Measurements from ENCODE around the gene TTLL11.
A peak's percentile ranks its signal among the peaks of the same experiment; 100 is the strongest.

Gene TTLL11

DNA sequence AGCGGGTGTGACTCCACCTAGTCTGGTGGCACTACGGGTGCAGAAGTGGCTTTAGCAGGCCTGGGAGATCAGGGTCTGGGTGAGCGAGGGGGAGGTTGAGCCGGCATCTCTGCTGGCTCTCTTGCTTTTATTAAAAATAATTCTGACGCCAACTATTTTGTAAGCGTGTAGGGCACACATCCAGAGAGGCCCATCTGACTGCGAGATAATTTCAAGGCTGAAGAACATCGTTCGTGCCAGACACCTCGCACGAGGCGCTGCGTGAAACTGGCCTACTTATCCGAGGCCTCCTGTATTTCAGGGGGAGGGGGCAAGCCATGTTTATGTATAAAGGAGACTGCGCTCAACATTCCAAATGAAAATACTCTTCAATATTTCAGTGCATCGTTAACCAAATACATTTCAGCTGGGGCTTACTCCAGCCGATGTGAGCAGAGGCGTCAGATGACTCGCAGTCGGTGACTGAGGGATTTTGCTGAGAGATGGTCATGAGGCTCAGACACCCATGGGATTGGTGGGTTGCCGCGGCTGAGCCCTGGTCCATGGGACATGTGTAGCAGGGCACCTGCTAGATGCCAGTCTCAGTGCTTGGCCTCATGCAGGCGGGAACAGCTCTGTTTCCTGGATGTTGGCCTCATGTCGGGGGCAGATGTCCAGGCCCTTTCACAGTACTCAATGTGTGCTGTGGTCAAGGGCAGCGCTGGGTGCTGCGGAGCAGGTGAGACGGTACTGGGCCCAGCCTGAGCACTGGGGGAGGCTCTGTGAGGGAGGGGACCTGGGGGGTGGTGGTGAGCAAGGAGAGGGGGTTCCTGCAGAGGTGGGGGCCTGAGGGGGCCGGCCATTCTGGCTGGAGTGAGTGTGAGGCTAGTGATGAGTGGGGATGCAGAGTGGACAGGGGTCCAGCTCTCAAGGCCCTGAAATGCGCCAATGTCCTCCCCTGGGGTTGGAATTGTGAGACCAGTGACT is 240.2 kb downstream of the TTLL11 start:
- DNase-seq (ENCODE audit: low read depth): no peak

DNA sequence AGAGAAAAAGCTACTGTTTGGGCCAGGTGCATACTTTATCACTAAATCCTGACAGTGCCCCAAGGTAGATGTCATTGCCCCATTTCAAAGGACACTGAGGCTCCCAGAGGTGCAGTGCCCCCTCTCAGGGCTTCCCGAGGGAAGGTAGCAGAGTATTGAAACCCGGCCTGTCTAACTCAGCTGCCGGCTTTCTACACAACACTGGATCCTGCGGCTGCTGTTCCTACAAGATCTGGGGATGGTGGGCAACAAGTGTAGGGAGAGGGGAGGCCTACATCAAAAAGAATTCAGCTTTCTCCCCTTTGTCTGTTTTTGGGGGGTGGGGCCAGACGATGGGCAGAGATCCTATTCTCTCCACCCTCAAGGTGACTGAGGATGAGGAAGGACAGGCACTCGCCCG is 240.9 kb downstream of the TTLL11 start:
- DNase-seq (ENCODE audit: low read depth): no peak

DNA sequence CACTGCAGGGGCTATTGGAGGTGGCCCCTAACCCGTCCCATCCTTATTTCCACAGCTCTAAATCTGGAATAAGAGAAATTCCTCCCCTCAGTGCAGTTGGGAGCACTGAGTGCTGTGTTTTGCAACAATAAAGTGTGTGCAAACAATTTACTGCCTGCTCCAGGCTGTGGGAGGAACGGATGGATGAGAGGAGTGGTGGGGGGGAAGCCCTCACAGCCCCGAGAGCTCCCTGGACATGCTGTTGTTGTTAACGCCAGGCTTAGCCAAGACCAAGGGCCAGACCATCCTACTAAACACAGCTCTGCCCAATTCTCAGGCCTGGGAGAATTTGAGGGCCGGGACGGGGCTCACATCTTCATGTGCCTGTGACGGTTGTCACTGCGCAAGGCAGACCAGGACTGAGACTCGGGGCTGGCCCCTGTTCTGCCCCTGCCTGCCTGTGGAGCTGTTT is 241.4 kb downstream of the TTLL11 start:
- no peak for DNase-seq (ENCODE audit: low read depth)

DNA sequence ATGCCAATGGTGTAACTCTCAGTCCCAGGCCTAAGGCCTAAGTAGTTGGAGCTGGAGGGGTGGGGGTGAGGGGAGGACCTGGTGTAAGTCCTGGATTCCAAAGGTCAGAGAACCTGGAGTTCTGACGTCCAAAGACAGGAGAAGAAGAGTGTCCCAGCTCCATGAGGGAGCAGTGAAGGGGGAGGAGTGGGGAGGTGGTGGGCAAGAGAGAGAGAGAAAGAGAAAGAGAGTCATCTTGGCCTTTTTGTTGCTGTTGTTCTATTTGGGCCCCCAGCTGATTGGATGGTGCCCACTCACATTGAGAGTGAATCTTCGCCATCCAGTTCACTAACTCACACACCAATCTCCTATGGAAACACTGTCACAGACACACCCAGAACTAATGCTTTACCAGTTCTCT is 242.7 kb downstream of the TTLL11 start:
- DNase-seq (ENCODE audit: low read depth): no peak

DNA sequence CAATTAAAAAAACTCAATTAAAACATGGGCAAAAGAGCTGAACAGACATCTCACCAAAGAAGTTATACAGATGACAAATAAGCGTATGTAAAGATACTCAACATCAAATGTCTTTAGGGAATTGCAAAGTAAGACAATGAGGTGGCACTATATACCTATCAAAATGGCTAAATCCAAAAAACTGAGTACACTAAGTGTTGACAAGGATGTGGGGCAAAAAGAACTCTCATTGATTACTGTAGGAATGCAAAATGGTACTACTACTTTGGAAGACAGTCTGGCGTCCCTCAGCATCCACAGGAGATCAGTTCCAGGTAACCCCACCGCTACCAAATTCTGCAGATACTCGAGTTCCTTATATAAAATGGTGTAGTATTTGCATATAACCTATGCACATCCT is 243.6 kb downstream of the TTLL11 start:
- DNase-seq (ENCODE audit: low read depth): no peak

DNA sequence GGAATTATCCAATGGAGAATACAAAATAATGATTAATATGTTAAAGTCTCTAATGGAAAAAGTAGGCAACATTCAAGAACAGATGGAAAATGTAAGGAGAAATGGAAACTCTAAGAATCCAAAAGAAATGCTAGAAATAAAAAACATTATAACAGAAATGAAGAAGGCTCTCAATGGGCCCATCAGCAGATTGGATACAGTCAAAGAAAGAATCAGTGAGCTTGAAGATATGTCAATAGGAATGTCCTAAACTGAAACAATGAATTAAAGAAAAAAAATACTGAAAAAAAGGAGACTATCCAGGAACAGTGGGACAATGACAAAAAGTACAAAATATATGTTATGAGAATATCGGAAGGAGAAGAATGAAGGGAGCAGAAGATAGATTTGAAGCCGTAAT is 248.5 kb downstream of the TTLL11 start:
- DNase-seq (ENCODE audit: low read depth): no peak

DNA sequence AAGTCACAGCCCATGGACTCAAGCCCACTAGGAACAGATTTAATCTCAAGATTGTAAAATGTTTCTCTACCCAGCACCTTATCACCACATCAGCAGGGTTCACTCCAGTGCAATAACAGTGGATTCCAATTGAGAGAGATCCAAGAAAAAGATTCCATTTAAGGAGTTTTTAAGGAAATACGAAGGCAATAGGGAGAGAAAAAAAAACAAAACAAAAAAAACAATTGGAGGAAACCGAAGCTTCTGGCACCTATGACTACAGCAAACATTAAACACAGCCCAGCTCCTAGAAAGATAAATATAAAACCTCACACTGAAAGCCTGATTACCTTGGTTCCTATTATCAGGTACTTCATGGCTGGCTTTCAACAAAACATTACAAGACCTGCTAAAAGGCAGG is 249.0 kb downstream of the TTLL11 start:
- DNase-seq (ENCODE audit: low read depth): no peak

DNA sequence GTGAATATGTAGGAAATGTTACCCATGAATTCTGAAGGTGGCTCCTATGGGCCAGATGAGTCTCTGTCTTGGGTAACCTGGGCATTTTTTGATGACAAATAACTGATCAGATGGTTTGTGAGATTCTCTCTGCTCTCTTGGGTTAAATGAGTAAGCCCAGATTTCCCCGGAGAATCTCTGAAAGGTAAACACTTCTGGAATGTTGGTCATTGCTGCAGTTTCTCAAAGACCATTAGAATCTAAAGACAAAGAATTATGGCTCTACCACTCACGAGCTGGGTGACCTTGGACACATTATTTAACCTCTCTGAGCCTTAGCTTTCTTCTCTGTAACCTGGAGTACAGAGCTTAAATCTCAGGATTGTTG is 250.5 kb downstream of the TTLL11 start:
- peak; percentile 91 for DNase-seq (ENCODE audit: low read depth)

DNA sequence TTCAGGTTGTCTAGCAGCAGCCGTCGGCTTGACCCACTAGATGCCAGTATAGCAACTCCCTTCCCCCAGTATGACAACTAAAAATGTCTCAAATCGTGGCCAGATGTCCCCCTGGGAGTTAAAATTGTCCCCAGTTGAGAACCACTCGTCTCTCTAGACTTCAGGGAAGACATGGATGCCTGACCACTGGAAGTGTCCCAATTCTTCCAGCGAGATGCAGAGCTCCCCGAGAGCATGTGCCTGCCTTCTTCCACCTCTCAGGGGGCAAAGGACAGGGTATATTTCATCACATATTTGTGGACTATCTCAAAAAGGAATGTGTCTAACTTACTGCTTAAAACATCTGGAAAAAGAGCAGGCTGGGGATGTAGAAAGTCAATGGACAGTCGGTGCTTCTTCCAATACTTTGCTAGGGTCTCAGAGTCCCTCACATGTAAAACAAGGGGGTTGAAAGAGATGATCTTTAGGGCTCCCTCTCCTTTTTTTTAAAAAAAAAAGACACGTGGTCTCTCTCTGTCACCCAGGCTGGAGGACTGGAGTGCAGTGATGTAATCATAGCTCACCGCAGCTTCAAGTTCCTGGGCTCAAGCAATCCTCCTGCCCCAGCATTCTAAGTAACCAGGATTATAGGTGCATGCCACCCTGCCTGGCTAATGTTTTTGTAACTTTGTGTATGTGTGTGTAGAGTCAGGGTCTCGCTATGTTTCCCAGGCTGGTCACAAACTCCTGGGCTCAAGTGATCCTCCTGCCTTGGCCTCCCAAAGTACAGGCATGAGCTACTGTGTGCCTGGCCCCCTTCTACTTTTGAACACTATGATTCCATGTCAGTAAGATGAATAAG is 251.1 kb downstream of the TTLL11 start:
- DNase-seq (ENCODE audit: low read depth): peak; percentile 67

DNA sequence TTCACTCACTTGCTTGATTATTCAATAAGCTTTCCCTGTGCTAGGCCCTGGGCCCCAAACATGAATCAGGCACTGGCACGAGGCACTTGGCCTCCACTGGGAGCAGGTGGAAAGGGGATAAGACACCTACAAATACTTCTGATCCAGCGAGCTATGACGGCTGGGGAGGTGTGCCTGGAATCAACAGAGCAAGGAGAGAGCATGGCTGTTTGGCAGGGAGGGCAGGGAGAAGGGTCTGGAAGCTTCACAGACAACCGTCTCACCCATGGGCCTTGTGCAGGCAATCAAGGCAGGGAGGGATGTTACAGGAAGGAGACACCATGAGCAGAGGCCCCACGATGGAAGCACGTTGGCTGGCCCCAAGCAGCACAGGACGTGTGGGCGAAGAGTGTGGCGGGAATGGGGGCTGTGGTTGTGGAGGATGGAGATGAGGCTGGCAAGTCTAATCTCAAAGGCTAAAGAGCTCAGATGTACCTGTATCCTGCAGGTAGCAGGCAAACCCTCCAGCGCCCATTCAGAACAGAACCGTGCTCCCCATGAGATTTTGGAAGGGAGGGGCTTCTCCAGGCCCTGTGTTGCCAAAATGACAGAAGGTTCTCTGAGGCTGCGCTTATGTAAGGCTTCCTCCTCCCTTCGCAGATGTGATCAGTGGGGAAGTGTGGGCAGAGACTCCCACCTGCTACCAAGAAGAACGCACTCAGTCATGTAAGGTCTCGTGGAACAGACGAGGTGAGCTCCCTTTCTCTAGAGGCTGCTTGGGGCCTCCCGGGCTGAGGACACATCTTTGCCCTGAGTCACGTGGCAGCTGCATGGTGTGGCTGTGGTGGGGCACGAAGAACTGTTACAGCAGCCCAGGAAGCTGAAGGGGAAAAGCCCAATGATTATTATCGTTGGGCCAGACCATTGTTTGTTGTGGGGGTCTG is 252.0 kb downstream of the TTLL11 start:
- no peak for DNase-seq (ENCODE audit: low read depth)

DNA sequence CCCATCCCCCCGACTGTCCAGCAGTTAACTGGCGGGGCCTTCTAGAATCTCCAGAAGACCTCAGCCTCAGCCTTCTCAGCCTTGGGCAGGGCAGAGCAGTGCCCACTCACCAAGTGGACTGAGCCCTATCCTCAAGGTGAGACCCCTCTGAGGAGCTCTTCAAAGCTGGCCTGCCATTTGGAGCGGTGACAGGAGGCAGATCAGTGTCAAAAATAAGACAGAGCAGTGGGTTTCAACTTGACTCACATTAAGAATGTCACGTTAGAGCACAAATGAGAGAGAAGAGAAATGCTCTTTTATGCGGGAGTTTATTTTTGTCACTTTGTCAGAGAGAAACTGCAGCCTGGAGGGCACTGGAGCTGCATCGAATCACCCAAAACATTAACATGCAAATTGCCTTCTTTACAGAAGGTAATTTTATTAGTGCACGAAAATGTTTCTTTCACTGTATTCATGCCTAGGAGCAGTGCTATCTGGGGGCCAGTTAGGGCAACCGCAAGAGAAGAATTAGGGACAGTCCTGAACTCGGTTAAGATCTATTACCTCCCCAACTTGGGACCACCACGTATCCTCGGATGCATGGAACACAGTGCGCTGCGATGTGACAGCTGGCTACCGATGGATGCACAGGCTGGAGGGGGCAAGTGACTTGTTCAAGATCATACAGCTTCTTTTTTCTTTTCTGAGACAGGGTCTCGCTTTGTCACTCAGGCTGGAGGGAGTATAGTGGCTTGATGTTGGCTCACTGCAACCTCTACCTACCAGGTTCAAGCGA is 253.2 kb downstream of the TTLL11 start:
- no peak for DNase-seq (ENCODE audit: low read depth)

DNA sequence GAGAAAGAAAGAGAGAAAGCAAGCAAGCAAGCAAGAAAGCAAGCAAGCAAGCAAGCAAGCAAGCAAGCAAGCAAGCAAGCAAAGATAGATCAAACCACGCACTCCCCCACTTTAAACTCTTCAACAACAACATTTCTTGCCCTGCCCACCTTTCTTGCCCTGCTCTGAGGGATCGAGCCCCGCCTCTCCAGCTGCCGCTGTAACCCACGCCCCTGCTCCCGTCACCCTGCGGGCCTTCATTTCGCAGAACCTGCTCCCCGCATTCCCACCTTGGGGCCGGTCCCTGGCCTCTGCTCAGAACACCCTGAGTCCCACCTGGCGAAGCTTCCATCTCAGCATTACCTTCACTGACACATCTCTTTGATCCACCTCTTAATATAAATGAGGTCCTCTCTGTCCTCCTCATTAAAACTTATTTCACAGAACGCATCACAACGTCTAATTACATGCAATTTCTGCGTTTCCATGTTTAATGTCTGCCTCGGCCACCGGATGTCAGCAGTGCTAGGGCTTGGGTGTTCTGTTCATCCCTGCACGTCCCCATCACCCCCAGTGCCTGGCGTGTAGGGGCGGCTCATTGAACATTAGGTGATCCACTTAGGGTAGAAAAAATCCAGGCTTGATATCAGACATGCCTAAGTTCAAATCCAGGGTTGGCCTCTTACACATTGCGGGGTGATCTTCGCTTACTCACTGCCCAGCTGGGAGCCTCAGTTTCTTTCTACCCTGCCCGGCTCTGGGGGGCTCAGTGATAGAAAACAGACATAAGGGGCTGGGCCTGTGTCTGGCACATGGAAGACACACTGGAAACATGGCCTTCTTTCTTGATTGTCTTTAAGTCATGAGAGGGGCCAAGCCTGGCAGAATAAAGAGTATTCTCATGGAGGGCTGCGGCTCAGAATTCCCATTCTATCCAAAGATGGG is 254.1 kb downstream of the TTLL11 start:
- DNase-seq (ENCODE audit: low read depth): no peak

DNA sequence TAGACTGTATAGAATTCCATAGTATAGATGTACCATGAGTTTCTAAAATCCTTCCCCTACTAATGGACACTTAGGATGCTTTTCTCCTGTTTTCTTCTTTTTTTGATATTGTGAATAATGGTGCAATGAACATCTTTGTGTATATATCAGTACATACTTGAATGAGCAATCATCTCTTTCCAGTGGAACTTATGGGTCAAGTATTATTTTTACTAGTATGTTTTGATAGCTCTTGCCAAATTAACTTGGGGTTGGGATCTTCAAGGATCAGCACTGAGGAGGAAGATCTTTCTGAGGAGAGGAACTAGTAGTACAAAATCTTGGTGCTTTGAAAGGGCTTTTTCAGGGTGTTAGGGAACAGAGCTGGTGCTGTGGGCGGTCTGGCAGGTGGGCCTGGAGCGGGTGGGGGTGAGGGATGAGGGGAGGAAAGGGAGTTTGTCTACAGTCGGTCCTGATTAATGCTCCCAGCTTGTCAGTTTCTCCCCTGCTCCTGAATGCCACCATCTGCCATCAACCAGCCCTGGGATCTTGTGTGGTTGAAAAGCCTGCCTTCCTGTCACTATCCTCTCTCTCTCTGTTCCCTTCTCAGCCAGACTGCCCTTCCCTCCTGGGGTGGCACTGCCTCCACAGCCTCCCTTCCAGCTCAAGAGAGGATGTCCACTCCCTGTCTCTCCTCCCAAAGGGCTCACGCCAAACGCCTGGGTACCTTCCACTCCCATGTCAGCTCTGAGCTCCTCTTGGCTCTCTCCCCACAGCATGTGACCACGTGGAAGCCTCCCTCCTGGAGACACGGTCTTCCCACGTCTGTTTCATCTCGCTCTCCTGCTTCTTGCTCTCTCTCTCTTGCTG is 255.8 kb downstream of the TTLL11 start:
- no peak for DNase-seq (ENCODE audit: low read depth)

DNA sequence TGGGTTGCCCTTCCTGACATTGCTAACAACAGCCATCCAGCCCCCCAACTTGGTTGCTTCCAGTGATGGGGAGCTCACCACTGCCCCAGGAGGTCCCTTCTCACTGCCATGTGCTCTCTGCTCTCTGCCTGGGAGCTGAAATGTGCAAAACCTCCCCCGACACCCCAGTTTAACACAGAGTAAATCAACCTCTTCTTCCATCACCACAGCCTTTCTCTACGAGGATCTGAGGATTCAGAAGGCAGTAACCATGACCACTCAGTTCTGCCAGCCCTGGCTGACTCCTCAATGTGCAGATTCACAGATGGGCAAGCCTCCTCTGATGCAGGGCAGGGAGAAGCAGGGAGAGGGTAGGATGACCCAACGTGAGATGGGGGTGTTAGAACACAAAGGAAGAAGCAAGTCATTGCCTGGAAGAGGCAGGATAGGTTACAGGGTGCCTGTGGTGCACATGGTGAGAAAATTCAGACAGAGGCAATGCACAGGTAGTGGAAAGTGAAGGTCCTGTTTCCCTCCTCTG is 256.7 kb downstream of the TTLL11 start:
- DNase-seq (ENCODE audit: low read depth): no peak

DNA sequence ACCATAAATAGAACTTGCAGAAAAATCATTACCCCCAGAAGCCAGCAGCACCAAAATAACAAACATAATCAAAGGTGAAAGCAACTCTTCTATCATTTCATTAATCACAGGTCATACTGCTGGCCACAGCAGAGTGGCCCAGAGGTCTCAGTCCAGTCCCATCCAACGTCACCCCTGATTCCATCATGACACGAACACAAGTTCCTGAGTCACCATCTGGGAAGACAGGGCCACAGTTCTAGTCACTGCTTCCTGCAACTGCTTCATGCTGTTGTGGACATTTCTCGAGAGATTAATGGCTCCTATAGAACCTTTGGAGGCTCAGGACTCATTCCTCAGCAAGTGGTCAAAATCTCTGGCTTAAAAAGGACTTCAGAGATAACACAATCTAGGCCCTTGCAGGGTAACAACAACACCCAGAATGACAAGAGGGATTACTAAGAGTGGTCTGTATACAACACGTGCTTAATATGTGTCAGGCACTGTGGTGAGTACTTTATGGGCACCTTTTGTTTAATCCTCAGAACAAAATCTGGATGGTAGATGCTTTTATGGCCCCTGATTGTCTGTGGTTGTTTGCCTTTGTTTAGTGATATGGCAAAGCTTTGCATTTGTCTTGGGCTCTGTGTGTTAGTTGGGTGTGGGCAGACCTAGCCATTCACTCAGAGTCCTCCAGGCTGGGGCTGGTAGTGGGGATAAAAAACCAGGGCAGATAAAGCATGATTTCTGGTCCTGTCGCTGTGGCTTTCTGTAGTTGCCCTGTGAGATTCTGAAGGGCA is 257.3 kb downstream of the TTLL11 start:
- no peak for DNase-seq (ENCODE audit: low read depth)

DNA sequence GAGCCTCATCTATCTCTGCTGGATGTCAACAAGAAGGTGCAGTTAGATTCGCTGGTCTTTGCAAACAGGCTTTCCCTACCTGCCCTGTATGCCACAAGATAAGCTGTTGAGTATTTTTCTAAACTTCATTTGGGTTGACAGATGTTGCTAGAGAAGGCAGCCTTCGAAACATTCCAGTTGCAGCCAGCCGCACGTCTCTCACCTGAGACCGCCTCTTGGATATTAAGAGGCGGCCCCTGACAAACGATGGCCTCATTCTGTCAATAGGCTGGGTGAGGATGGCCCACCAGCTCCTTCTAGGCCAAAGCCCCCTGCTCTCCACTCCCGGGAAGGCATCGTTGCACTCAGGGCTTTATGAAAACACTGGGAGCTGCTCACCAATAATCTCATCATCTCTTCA is 260.0 kb downstream of the TTLL11 start:
- DNase-seq (ENCODE audit: low read depth): no peak

DNA sequence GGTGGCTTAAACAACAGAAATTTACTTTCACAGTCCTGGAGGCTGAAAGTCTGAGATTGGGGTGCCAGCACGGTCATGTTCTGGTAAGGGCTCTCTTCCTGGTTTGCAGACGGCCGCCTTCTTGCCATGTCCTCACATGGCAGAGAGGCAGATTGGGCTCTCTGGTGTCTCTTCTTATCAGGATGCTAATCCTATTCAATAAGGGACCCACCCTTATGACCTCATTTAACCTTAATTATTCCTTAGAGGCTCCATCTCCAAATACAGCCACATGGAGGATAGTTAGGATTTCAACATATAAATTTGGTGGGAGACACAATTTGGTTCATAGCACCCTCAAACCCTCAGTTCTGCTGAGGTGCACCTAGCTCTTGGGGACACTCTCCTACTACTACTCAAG is 261.2 kb downstream of the TTLL11 start:
- DNase-seq (ENCODE audit: low read depth): no peak
